ENCODE results near the gene TACC3. TPM values are rescaled to one million over a fixed set of nuclear protein-coding genes. Genes with fewer than 3 reads are reported as not detected.
A peak's percentile ranks its signal among the peaks of the same experiment; 100 is the strongest.

TACC3 gene
- total RNA-seq, 1 donor from 2014 or later = 15.0 TPM

DNA sequence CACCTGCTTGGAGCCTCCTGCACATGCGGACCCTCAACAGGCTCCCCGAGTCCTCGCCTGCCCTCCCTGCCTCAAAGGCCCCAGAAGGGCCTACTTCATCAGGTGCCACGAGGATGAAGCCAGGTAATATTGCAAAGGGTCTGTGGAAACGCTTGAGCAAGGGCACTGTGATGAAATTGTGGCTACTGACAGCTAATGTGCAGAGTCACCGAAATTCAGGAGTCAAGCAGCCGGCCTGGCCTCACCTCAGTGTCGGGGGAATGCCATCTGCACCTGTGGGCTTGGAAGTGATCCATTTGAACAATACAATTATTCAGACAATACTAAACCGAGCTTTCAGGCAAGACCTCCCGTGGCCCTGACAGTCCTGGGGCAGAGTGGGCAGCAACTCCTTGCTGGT is 68.7 kb downstream of the TACC3 start:
- Mint-ChIP-seq H3K27ac (ENCODE audit: unreplicated experiment) (no peak overlapping the region), H3K36me3 (ENCODE audit: low read depth, unreplicated experiment) (no peaks in the 10 kb centered on the region), H3K4me1 (ENCODE audit: low read depth, unreplicated experiment) (no peaks in the 10 kb centered on the region), H3K27me3 (ENCODE audit: low read depth, unreplicated experiment) (peaks cover 14% of the 10 kb centered on the region), H3K9me3 (ENCODE audit: unreplicated experiment) (no peaks in the 10 kb centered on the region), H3K4me3 (ENCODE audit: unreplicated experiment) (no peak overlapping the region)
- Histone ChIP-seq H3K27ac (ENCODE audit: low read depth, low read length) (no peak overlapping the region), H3K9me3 (ENCODE audit: insufficient read depth, low read depth, low read length) (no peaks in the 10 kb centered on the region), H2AFZ (ENCODE audit: low read depth, low read length) (no peak overlapping the region), H3K27me3 (ENCODE audit: insufficient read depth, low read length) (peaks cover 10% of the 10 kb centered on the region), H3K9ac (ENCODE audit: low read length) (no peak overlapping the region), H3K4me2 (ENCODE audit: low read length) (no peak overlapping the region), H4K20me1 (ENCODE audit: insufficient read depth, low read length) (peaks cover 6% of the 10 kb centered on the region), H3K4me3 (ENCODE audit: insufficient read depth, low read depth, low read length) (no peak overlapping the region), H3K79me2 (ENCODE audit: insufficient read depth, low read length) (no peaks in the 10 kb centered on the region), H3K4me1 (ENCODE audit: insufficient read depth, low read length) (no peaks in the 10 kb centered on the region), H3K36me3 (ENCODE audit: insufficient read depth, low read length) (no peaks in the 10 kb centered on the region)
- TF ChIP-seq, protein P1, sequence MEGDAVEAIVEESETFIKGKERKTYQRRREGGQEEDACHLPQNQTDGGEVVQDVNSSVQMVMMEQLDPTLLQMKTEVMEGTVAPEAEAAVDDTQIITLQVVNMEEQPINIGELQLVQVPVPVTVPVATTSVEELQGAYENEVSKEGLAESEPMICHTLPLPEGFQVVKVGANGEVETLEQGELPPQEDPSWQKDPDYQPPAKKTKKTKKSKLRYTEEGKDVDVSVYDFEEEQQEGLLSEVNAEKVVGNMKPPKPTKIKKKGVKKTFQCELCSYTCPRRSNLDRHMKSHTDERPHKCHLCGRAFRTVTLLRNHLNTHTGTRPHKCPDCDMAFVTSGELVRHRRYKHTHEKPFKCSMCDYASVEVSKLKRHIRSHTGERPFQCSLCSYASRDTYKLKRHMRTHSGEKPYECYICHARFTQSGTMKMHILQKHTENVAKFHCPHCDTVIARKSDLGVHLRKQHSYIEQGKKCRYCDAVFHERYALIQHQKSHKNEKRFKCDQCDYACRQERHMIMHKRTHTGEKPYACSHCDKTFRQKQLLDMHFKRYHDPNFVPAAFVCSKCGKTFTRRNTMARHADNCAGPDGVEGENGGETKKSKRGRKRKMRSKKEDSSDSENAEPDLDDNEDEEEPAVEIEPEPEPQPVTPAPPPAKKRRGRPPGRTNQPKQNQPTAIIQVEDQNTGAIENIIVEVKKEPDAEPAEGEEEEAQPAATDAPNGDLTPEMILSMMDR (IDR thresholded peaks at IDR 0.05; ENCODE audit: insufficient read depth, low read depth, low read length) = no peak
- TF ChIP-seq EZH2 (IDR thresholded peaks at IDR 0.05; ENCODE audit: insufficient read depth, low read length) = no peak
- DNase-seq (ENCODE audit: low read depth) (no peak), FAIRE-seq (no peak)

DNA sequence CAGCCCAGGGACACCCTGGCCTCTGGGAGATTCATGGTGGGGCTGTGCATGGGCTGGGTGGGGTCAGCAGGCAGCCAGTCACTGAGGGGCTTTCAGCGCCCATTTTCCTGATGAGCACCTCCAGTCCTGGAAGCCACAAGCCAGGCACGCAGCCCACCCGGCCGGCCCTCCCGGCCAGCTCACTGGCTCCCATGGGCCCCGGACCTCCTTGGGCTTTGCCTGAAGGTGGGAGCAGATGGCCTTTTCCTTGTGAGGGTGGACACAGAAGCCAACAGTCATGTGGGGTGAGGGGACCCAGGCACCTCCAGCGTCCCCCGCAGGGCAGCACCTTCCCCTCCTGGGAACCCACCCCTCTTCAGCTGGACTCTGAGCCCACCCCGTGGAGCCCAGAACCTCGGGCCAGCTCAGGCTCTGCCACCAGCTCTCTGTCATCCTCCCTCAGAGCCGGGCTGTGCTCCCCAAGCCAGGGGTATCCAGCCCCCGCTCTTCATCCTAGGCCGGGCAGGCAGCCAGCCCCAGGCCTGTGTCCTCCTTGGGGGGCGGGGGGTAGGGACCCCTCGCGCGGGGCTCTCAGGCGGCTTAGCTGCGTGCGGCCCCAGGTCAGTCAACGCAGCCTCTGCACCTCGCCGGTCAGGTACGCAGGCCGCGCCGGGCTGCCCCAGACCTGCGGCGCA is 71.0 kb downstream of the TACC3 start:
- Mint-ChIP-seq H3K27me3 (ENCODE audit: low read depth, unreplicated experiment) (peaks cover 25% of the 10 kb centered on the region), H3K27ac (ENCODE audit: unreplicated experiment) (no peak overlapping the region), H3K4me3 (ENCODE audit: unreplicated experiment) (no peak overlapping the region), H3K9me3 (ENCODE audit: unreplicated experiment) (no peaks in the 10 kb centered on the region), H3K36me3 (ENCODE audit: low read depth, unreplicated experiment) (no peaks in the 10 kb centered on the region), H3K4me1 (ENCODE audit: low read depth, unreplicated experiment) (no peaks in the 10 kb centered on the region)
- no peak for FAIRE-seq
- H3K27ac ChIP-seq (ENCODE audit: low read depth, low read length) = no peak overlapping the region
- peak overlapping the region; percentile 82 for H3K4me2 ChIP-seq (ENCODE audit: low read length)
- no peak for DNase-seq (ENCODE audit: low read depth)
- no peaks in the 10 kb centered on the region for H3K9me3 ChIP-seq (ENCODE audit: insufficient read depth, low read depth, low read length)
- no peaks in the 10 kb centered on the region for H3K79me2 ChIP-seq (ENCODE audit: insufficient read depth, low read length)
- H3K36me3 ChIP-seq (ENCODE audit: insufficient read depth, low read length) = no peaks in the 10 kb centered on the region
- H2AFZ ChIP-seq (ENCODE audit: low read depth, low read length) = no peak overlapping the region
- H3K9ac ChIP-seq (ENCODE audit: low read length) = no peak overlapping the region
- peaks cover 16% of the 10 kb centered on the region for H3K27me3 ChIP-seq (ENCODE audit: insufficient read depth, low read length)
- H3K4me1 ChIP-seq (ENCODE audit: insufficient read depth, low read length) = no peaks in the 10 kb centered on the region
- no peak for TF ChIP-seq EZH2 (IDR thresholded peaks at IDR 0.05; ENCODE audit: insufficient read depth, low read length)
- TF ChIP-seq, protein P1 (IDR thresholded peaks at IDR 0.05; ENCODE audit: insufficient read depth, low read depth, low read length) = no peak
- peaks cover 10% of the 10 kb centered on the region for H4K20me1 ChIP-seq (ENCODE audit: insufficient read depth, low read length)
- H3K4me3 ChIP-seq (ENCODE audit: insufficient read depth, low read depth, low read length) = no peak overlapping the region

DNA sequence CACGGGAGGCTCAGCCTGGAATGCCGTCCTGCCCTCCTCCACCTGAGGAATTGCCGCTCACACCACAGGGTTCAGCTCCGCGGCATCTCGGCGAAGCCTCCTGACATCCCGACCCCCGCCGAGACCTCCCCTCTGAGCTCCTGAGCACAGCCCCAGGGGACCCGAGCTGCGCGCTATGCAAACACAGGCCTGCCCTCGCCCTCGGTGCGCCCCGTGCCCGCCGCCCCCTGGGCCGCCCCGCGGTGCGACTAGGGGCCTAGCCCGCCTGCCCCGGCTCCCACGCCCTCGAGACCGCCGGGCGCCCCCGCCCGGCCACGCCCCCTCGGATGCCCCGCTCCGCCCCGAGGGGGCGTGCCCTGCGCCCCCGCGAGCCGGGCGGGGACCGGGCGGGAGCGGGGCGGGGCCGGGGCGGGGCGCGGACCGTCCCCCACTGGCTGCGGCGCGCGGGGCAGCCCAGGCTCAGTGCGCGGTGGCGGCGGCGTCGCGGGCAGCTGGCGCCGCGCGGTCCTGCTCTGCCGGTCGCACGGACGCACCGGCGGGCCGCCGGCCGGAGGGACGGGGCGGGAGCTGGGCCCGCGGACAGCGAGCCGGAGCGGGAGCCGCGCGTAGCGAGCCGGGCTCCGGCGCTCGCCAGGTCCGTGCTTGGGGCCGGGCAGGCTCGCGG is 71.6 kb downstream of the TACC3 start, which contains the start of gene FGFR3:
TSS of gene FGFR3 (plus strand) at position 462 of the 664 bp plus-strand sequence. CDS start 642 bp downstream, outside the sequence.
- no peaks in the 10 kb centered on the region for H3K4me1 Mint-ChIP-seq (ENCODE audit: low read depth, unreplicated experiment)
- H3K79me2 ChIP-seq (ENCODE audit: insufficient read depth, low read length) = no peaks in the 10 kb centered on the region
- H3K9me3 ChIP-seq (ENCODE audit: insufficient read depth, low read depth, low read length) = no peaks in the 10 kb centered on the region
- H3K4me2 ChIP-seq (ENCODE audit: low read length) = peak within 1 kb of the TSS; percentile 82
- H3K4me1 ChIP-seq (ENCODE audit: insufficient read depth, low read length) = no peaks in the 10 kb centered on the region
- no peaks in the 10 kb centered on the region for H3K36me3 Mint-ChIP-seq (ENCODE audit: low read depth, unreplicated experiment)
- TF ChIP-seq, protein P1 (IDR thresholded peaks at IDR 0.05; ENCODE audit: insufficient read depth, low read depth, low read length) = no peak
- peak; percentile 77 for TF ChIP-seq EZH2 (IDR thresholded peaks at IDR 0.05; ENCODE audit: insufficient read depth, low read length)
- H3K27ac ChIP-seq (ENCODE audit: low read depth, low read length) = no peak within 1 kb of the TSS
- peaks cover 16% of the 10 kb centered on the region for H3K27me3 ChIP-seq (ENCODE audit: insufficient read depth, low read length)
- H3K9ac ChIP-seq (ENCODE audit: low read length) = no peak within 1 kb of the TSS
- no peak within 1 kb of the TSS for H3K27ac Mint-ChIP-seq (ENCODE audit: unreplicated experiment)
- peak within 1 kb of the TSS; percentile 28 for H3K4me3 ChIP-seq (ENCODE audit: insufficient read depth, low read depth, low read length)
- FAIRE-seq (no peak), DNase-seq (ENCODE audit: low read depth) (no peak)
- peaks cover 10% of the 10 kb centered on the region for H4K20me1 ChIP-seq (ENCODE audit: insufficient read depth, low read length)
- no peaks in the 10 kb centered on the region for H3K9me3 Mint-ChIP-seq (ENCODE audit: unreplicated experiment)
- no peak within 1 kb of the TSS for H3K4me3 Mint-ChIP-seq (ENCODE audit: unreplicated experiment)
- H3K36me3 ChIP-seq (ENCODE audit: insufficient read depth, low read length) = no peaks in the 10 kb centered on the region
- peaks cover 25% of the 10 kb centered on the region for H3K27me3 Mint-ChIP-seq (ENCODE audit: low read depth, unreplicated experiment)
- peak within 1 kb of the TSS; percentile 34 for H2AFZ ChIP-seq (ENCODE audit: low read depth, low read length)

Data from astrocyte (in vitro differentiated cells and primary cell).